ENCODE data around the gene DCP2. TPM values are rescaled to one million over a fixed set of nuclear protein-coding genes. Genes with fewer than 3 reads are reported as not detected.

DCP2 gene
- total RNA-seq, 4 donors from 2014 or later: 20.7 to 27.3 (median 22.1) TPM

DNA sequence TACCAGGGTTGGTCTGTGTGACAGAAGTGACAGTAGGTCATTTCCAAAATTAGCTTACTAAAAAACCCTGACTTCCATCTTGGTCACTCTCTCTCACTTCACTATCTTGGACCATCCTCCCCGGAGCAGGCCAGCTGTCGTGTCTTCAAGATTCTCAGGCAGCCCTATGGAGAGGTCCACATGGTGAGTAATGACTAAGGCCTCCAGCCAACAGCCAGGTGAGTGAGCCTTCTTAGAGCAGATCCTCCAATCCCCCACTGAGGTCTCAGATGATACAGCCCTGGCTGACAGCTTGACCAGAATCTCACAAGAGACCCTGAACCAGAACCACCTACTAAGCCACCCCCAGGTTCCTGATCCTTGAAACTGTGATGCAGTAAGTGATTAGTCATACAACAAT lies 92.0 kb downstream of the DCP2 start:
- intact Hi-C loops (cut with DNase I; ENCODE audit: low total_unique reads): no loop called here
- 67 to 69% methylated on average over 2 of the region's 2 CpGs for WGBS, 2 donors
- TF ChIP-seq, protein P1, sequence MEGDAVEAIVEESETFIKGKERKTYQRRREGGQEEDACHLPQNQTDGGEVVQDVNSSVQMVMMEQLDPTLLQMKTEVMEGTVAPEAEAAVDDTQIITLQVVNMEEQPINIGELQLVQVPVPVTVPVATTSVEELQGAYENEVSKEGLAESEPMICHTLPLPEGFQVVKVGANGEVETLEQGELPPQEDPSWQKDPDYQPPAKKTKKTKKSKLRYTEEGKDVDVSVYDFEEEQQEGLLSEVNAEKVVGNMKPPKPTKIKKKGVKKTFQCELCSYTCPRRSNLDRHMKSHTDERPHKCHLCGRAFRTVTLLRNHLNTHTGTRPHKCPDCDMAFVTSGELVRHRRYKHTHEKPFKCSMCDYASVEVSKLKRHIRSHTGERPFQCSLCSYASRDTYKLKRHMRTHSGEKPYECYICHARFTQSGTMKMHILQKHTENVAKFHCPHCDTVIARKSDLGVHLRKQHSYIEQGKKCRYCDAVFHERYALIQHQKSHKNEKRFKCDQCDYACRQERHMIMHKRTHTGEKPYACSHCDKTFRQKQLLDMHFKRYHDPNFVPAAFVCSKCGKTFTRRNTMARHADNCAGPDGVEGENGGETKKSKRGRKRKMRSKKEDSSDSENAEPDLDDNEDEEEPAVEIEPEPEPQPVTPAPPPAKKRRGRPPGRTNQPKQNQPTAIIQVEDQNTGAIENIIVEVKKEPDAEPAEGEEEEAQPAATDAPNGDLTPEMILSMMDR (IDR thresholded peaks at IDR 0.05): no peak
- no peak for TF ChIP-seq POLR2A (IDR thresholded peaks at IDR 0.05)
- DNase-seq (ENCODE audit: low spot score in 2 of 2): peak in 1 of 2 donors; percentile 66
- no peak overlapping the region for H3K4me3 ChIP-seq (ENCODE audit: low read depth, poor library complexity, severe bottlenecking)

Other genes starting within 250 kb of the DCP2 start
- 10 to 100 TPM; 52.6 to 82.8 (median 61.9) TPM for gene APC, start 238.9 kb upstream of the DCP2 start, total RNA-seq
- 10 to 100 TPM; 31.1 to 63.7 (median 43.9) TPM for gene SRP19, start 115.5 kb upstream of the DCP2 start, total RNA-seq
- 10 to 100 TPM; 50.7 to 85.5 (median 74.4) TPM for gene REEP5, start 54.6 kb upstream of the DCP2 start, total RNA-seq

Data from lower leg skin (tissue), 4 donors.